NCI-H1105 (cell line): ENCODE data around the gene RERE.
"Not testable (repeated sequence)": the region's sequence is repeated elsewhere in the genome, so short reads cannot be mapped to it uniquely, and the experiment has no call there.

Source experiments
- DNase-seq: peaks from one replicate; lab custom pipeline; 2025; lab: John Stamatoyannopoulos, UW

Gene RERE

GRCh38 chr1:8752411-8752810, 65.0 kb downstream of the RERE start:
- DNase-seq = no peak

GRCh38 chr1:8751984-8752383, 65.5 kb downstream of the RERE start:
- DNase-seq = no peak

GRCh38 chr1:8747879-8748825, 69.3 kb downstream of the RERE start:
- DNase-seq = no peak

GRCh38 chr1:8746554-8746953, 70.9 kb downstream of the RERE start:
- DNase-seq = no peak

GRCh38 chr1:8745749-8746390, 71.6 kb downstream of the RERE start:
- DNase-seq = no peak

GRCh38 chr1:8745346-8745745, 72.1 kb downstream of the RERE start:
- DNase-seq = no peak

- no peak for DNase-seq
These were observed 75.2 kb downstream of the RERE start for GRCh38 chr1:8742022-8742924.

GRCh38 chr1:8740034-8740449, 77.4 kb downstream of the RERE start:
- no peak for DNase-seq

- no peak for DNase-seq
These were observed 78.1 kb downstream of the RERE start for GRCh38 chr1:8739377-8739776.

GRCh38 chr1:8736927-8737326, 80.5 kb downstream of the RERE start:
- no peak for DNase-seq

- DNase-seq = no peak
These were observed 84.0 kb downstream of the RERE start for GRCh38 chr1:8733484-8733883.

- DNase-seq = no peak
These were observed 86.3 kb downstream of the RERE start for GRCh38 chr1:8731162-8731561.

- DNase-seq = no peak
These were observed 89.0 kb downstream of the RERE start for GRCh38 chr1:8728464-8728863.

- no peak for DNase-seq
These were observed 89.6 kb downstream of the RERE start for GRCh38 chr1:8727809-8728213.

GRCh38 chr1:8727316-8727715, 90.1 kb downstream of the RERE start:
- DNase-seq = not testable (repeated sequence)

GRCh38 chr1:8726801-8727186, 90.6 kb downstream of the RERE start:
- not testable (repeated sequence) for DNase-seq

- DNase-seq = no peak
These were observed 94.4 kb downstream of the RERE start for GRCh38 chr1:8723010-8723409.

- DNase-seq = no peak
These were observed 95.1 kb downstream of the RERE start for GRCh38 chr1:8722366-8722765.

GRCh38 chr1:8721679-8722324, 95.6 kb downstream of the RERE start:
- no peak for DNase-seq

GRCh38 chr1:8720347-8720746, 97.1 kb downstream of the RERE start:
- DNase-seq = no peak

GRCh38 chr1:8718850-8719361, 98.5 kb downstream of the RERE start:
- no peak for DNase-seq

- DNase-seq = no peak
These were observed 100.3 kb downstream of the RERE start for GRCh38 chr1:8717148-8717547.
